Panc1 (cell line): ENCODE data around the gene SLC9A1.

Source experiments
- CTCF ChIP-seq: fragments of 450-650 bp; IDR thresholded peaks from 2 replicates; pipeline ENCODE4 v1.5.1; 2017; ENCODE audit warnings: mild to moderate bottlenecking
- POLR2AphosphoS5 ChIP-seq: IDR thresholded peaks from 2 replicates; pipeline ENCODE4 v1.6.1; 2012; ENCODE audit warnings: mild to moderate bottlenecking, low read depth, low read length, moderate library complexity

GRCh38 chr1:27129225-27129624 is 25.7 kb downstream of the SLC9A1 start:
- TF ChIP-seq CTCF: no peak
- TF ChIP-seq POLR2AphosphoS5: no peak
